A549 (cell line): ENCODE measurements around the gene DISC1. TPM values are rescaled to one million over a fixed set of nuclear protein-coding genes. Genes with fewer than 3 reads are reported as not detected.

ENCODE experiments used
- ATAC-seq, 2 experiments: fragments of 200-7000 bp in 1 of 2; fragments of >200 bp in 1 of 2; cut with Nextera tagmentation in 1 of 2; cut with Tn5 transposase in 1 of 2; 3 replicates each; pipeline versions ENCODE4 v1.8.0 to v1.9.1; 2018 to 2020; ENCODE audit warnings: mild to moderate bottlenecking in 1 of 2, moderate library complexity in 1 of 2
- CTCF ChIA-PET: fragments of 300-600 bp; sonication (Branson Sonifier 250); formaldehyde crosslinking; extraction: SDS; loops from one replicate; lab custom pipeline; 2021; ENCODE audit warnings: antibody characterized with exemption, inconsistent platforms; lab: Yijun Ruan, JAX
- POLR2A ChIA-PET: fragments of 350-600 bp; formaldehyde crosslinking; extraction: SDS; loops from one replicate; lab custom pipeline; 2021; ENCODE audit warnings: antibody characterized with exemption, inconsistent platforms; lab: Yijun Ruan, JAX
- DNase-seq, 2 experiments: peaks; one replicate each; pipeline versions ENCODE4 v3.0.0 to v3.0.0-alpha.2; 2011 to 2016; ENCODE audit warnings: low read depth in 1 of 2, low spot score in 1 of 2
- FAIRE-seq: peaks from 2 replicates; lab custom pipeline; 2011; peaks lifted over from hg19 to GRCh38; lab: Jason Lieb, UNC
- H3K27ac ChIP-seq, 2 experiments: fragments of >200 bp; sonication (Bioruptor Twin); formaldehyde crosslinking; 3 replicates each; pipeline ENCODE4 v1.5.1; 2016 to 2017
- H3K4me1 ChIP-seq: fragments of >200 bp; sonication (Bioruptor Twin); formaldehyde crosslinking; 3 replicates; pipeline ENCODE4 v1.6.1; 2016
- H3K4me2 ChIP-seq: fragments of >200 bp; sonication (Bioruptor Twin); formaldehyde crosslinking; 3 replicates; pipeline ENCODE4 v1.6.1; 2016
- H3K4me3 ChIP-seq: fragments of >200 bp; sonication (Bioruptor Twin); formaldehyde crosslinking; 3 replicates; pipeline ENCODE4 v1.5.1; 2016
- H3K9me3 ChIP-seq: fragments of >200 bp; sonication (Bioruptor Twin); formaldehyde crosslinking; 3 replicates; pipeline ENCODE4 v1.6.1; 2016
- CBX2 ChIP-seq: fragments of 200-600 bp; sonication (generic); IDR thresholded peaks from 2 replicates; pipeline ENCODE4 v1.6.1; 2016; ENCODE audit warnings: low read depth, mild to moderate bottlenecking, borderline replicate concordance
- CEBPB ChIP-seq, 2 experiments: fragments of >200 bp in 1 of 2; sonication (Bioruptor Twin) in 1 of 2; formaldehyde crosslinking in 1 of 2; IDR thresholded peaks; 2 replicates each; pipeline ENCODE4 v1.6.1; 2012 to 2016
- CHD4 ChIP-seq: fragments of 200-600 bp; sonication (generic); IDR thresholded peaks from 2 replicates; pipeline ENCODE4 v1.6.1; 2016; ENCODE audit warnings: antibody characterized with exemption, mild to moderate bottlenecking, borderline replicate concordance
- CTCF ChIP-seq: fragments of >200 bp; sonication (Bioruptor Twin); formaldehyde crosslinking; IDR thresholded peaks from 3 replicates; pipeline ENCODE4 v1.5.1; 2016
- EHMT2 ChIP-seq: fragments of 200-600 bp; sonication (generic); IDR thresholded peaks from 2 replicates; pipeline ENCODE4 v1.6.1; 2016; ENCODE audit warnings: antibody characterized with exemption, low read depth, mild to moderate bottlenecking, moderate library complexity
- ELK1 ChIP-seq: fragments of 150-350 bp; IDR thresholded peaks from 2 replicates; pipeline ENCODE4 v1.6.1; 2014; ENCODE audit warnings: low read depth, mild to moderate bottlenecking, low read length
- HEYL ChIP-seq: fragments of 250-450 bp; sonication (Bioruptor Pico); IDR thresholded peaks from 2 replicates; pipeline ENCODE4 v1.8.0; 2021; ENCODE audit warnings: mild to moderate bottlenecking, moderate library complexity
- HMGXB4 ChIP-seq: fragments of 250-450 bp; sonication (Bioruptor Pico); IDR thresholded peaks from 2 replicates; pipeline ENCODE4 v1.5.0; 2021; ENCODE audit warnings: mild to moderate bottlenecking, moderate library complexity, borderline replicate concordance
- HOXA7 ChIP-seq: fragments of 250-450 bp; sonication (Bioruptor Pico); IDR thresholded peaks from 2 replicates; pipeline ENCODE4 v1.5.0; 2020; ENCODE audit warnings: mild to moderate bottlenecking, moderate library complexity
- HOXB13 ChIP-seq: fragments of 250-450 bp; sonication (Bioruptor Pico); IDR thresholded peaks from 2 replicates; pipeline ENCODE4 v1.5.0; 2020; ENCODE audit warnings: low read depth, mild to moderate bottlenecking, moderate library complexity
- HOXB5 ChIP-seq: fragments of 250-450 bp; sonication (Bioruptor Pico); IDR thresholded peaks from 2 replicates; pipeline ENCODE4 v1.5.0; 2020; ENCODE audit warnings: mild to moderate bottlenecking, moderate library complexity
- JUN ChIP-seq, 2 experiments: fragments of >200 bp; sonication (Bioruptor Twin); formaldehyde crosslinking; IDR thresholded peaks; 2 replicates in 1 of 2; 3 replicates in 1 of 2; pipeline ENCODE4 v1.6.1; 2016 to 2017
- JUNB ChIP-seq: fragments of >200 bp; sonication (Bioruptor Twin); formaldehyde crosslinking; IDR thresholded peaks from 2 replicates; pipeline ENCODE4 v1.6.1; 2016
- KDM5A ChIP-seq: fragments of 200-600 bp; sonication (generic); IDR thresholded peaks from 2 replicates; pipeline ENCODE4 v1.6.1; 2016; ENCODE audit warnings: antibody characterized with exemption, mild to moderate bottlenecking
- MAX ChIP-seq: IDR thresholded peaks from 2 replicates; pipeline ENCODE4 v1.6.1; 2012
- NPAS2 ChIP-seq: fragments of 250-450 bp; sonication (Bioruptor Pico); IDR thresholded peaks from 2 replicates; pipeline ENCODE4 v1.8.0; 2022; ENCODE audit warnings: mild to moderate bottlenecking, moderate library complexity, borderline replicate concordance
- POLR2A ChIP-seq: IDR thresholded peaks from 2 replicates; pipeline ENCODE4 v1.6.1; 2012; ENCODE audit warnings: mild to moderate bottlenecking, low read length
- RAD21 ChIP-seq, 2 experiments: fragments of >200 bp in 1 of 2; sonication (Bioruptor Twin) in 1 of 2; formaldehyde crosslinking in 1 of 2; IDR thresholded peaks in 1 of 2; conservative IDR thresholded peaks in 1 of 2; 2 replicates in 1 of 2; 3 replicates in 1 of 2; pipeline ENCODE4 v1.6.1; 2012 to 2018; ENCODE audit warnings: inconsistent platforms in 1 of 2
- RARB ChIP-seq: fragments of 250-450 bp; sonication (Bioruptor Pico); IDR thresholded peaks from 2 replicates; pipeline ENCODE4 v1.8.0; 2021; ENCODE audit warnings: mild to moderate bottlenecking, moderate library complexity
- RCOR1 ChIP-seq: fragments of 150-350 bp; IDR thresholded peaks from 2 replicates; pipeline ENCODE4 v1.6.1; 2014; ENCODE audit warnings: antibody characterized with exemption, low read length, low read depth
- SMC3 ChIP-seq: fragments of >200 bp; sonication (Bioruptor Twin); formaldehyde crosslinking; IDR thresholded peaks from 3 replicates; pipeline ENCODE4 v1.6.1; 2018; ENCODE audit warnings: inconsistent platforms
- SREBF2 ChIP-seq: fragments of 450-650 bp; IDR thresholded peaks from 2 replicates; pipeline ENCODE4 v1.6.1; 2014; ENCODE audit warnings: mild to moderate bottlenecking, moderate library complexity
- TFCP2L1 ChIP-seq: fragments of 250-450 bp; sonication (Bioruptor Pico); IDR thresholded peaks from 2 replicates; pipeline ENCODE4 v1.5.0; 2021; ENCODE audit warnings: mild to moderate bottlenecking
- USF2 ChIP-seq: fragments of 450-650 bp; IDR thresholded peaks from 2 replicates; pipeline ENCODE4 v1.6.1; 2014; ENCODE audit warnings: antibody characterized with exemption
- ZNF302 ChIP-seq: fragments of 250-450 bp; sonication (Bioruptor Pico); IDR thresholded peaks from 2 replicates; pipeline ENCODE4 v1.9.0; 2021; ENCODE audit warnings: inconsistent platforms, mild to moderate bottlenecking, moderate library complexity
- ZSCAN20 ChIP-seq: fragments of 250-450 bp; sonication (Bioruptor Pico); IDR thresholded peaks from 2 replicates; pipeline ENCODE4 v1.8.0; 2022; ENCODE audit warnings: mild to moderate bottlenecking, moderate library complexity
- WGBS: methylation state at CpG from one replicate; pipeline ENCODE4 v1.1.6; 2017; ENCODE audit errors: missing lambda C conversion rate; 5-methylcytosine and 5-hydroxymethylcytosine counted together
- polyA plus RNA-seq, 4 experiments: library from polyadenylated mRNA; depleted of rRNA in 3 of 4; stranded (reverse); fragments of >200 nt; fragmentation: RNase III in 1 of 4; extraction: RNeasy Plus Mini Kit Qiagen cat#74134 plus additional on column Dnase treatment in 1 of 4; gene quantifications; 2 replicates in 3 of 4; 3 replicates in 1 of 4; pipeline ENCODE4 v1.2.3, GENCODE V29; 2011 to 2017

Gene DISC1
- polyA plus RNA-seq, 2 of the 4 experiments (the other 2 are of a cell fraction), result 0.39 to 0.74 TPM

GRCh38 chr1:231962636-231963035 is 336.0 kb downstream of the DISC1 start:
- Histone ChIP-seq H3K9me3 (no peaks in the 10 kb centered on the region), H3K27ac (no peak overlapping the region), H3K4me2 (no peak overlapping the region), H3K4me1 (no peaks in the 10 kb centered on the region), H3K4me3 (no peak overlapping the region)
- CTCF ChIA-PET, result no interaction called here
- no peak for DNase-seq
- WGBS, result 53% methylated on average over 2 of the region's 2 CpGs
- ATAC-seq, result no peak
- POLR2A ChIA-PET, result no interaction called here
- TF ChIP-seq CEBPB (IDR thresholded peaks at IDR 0.05), result no peak
- no peak for TF ChIP-seq POLR2A
- TF ChIP-seq HOXA7 (CRISPR knock-in tag), result no peak
- TF ChIP-seq SMC3, result no peak
- FAIRE-seq, result no peak

GRCh38 chr1:231964241-231964640 is 337.7 kb downstream of the DISC1 start:
- Histone ChIP-seq H3K27ac (no peak overlapping the region), H3K4me2 (no peak overlapping the region), H3K4me3 (no peak overlapping the region), H3K9me3 (no peaks in the 10 kb centered on the region), H3K4me1 (no peaks in the 10 kb centered on the region)
- DNase-seq (no peak), ATAC-seq (no peak), FAIRE-seq (no peak)
- no peak for TF ChIP-seq RARB (CRISPR knock-in tag)
- no peak for TF ChIP-seq NPAS2 (CRISPR knock-in tag)
- no peak for TF ChIP-seq JUNB
- no peak for TF ChIP-seq CHD4
- TF ChIP-seq TFCP2L1, result no peak
- TF ChIP-seq SREBF2, result no peak
- no peak for TF ChIP-seq KDM5A
- TF ChIP-seq ZNF302 (CRISPR knock-in tag), result no peak
- no peak for TF ChIP-seq USF2
- TF ChIP-seq ZSCAN20 (CRISPR knock-in tag), result no peak
- TF ChIP-seq RAD21 (conservative IDR thresholded peaks at IDR 0.05 in 1 of 2, IDR thresholded peaks at IDR 0.05 in 1 of 2), result no peak
- TF ChIP-seq JUN (IDR thresholded peaks at IDR 0.05), result no peak
- TF ChIP-seq HMGXB4, result no peak
- TF ChIP-seq CTCF, result no peak
- ChIA-PET POLR2A (no interaction called here), CTCF (no interaction called here)
- 77% methylated on average over 2 of the region's 2 CpGs for WGBS

- H3K9me3 ChIP-seq, result no peaks in the 10 kb centered on the region
- TF ChIP-seq HOXB5 (no peak), HOXA7 (CRISPR knock-in tag) (no peak), NPAS2 (CRISPR knock-in tag) (no peak), RCOR1 (no peak), MAX (no peak), JUNB (no peak), EHMT2 (no peak), HEYL (CRISPR knock-in tag) (no peak), SREBF2 (no peak), ELK1 (no peak), CBX2 (no peak), HOXB13 (CRISPR knock-in tag) (no peak)
- H3K4me2 ChIP-seq, result no peak overlapping the region
- POLR2A ChIA-PET, result no interaction called here
- ATAC-seq (no peak), DNase-seq (no peak), FAIRE-seq (no peak)
- H3K4me1 ChIP-seq, result no peaks in the 10 kb centered on the region
- CTCF ChIA-PET, result no interaction called here
- no peak overlapping the region for H3K27ac ChIP-seq
- H3K4me3 ChIP-seq, result no peak overlapping the region
Measured at GRCh38 chr1:231964961-231965360, 338.4 kb downstream of the DISC1 start.
